ENCODE results near the gene EMX1.

The EMX1 gene

GRCh38 chr2:72956050-72956395 is 38.7 kb downstream of the EMX1 start:
- FAIRE-seq (no peak), DNase-seq (ENCODE audit: insufficient read length, low spot score) (no peak)

GRCh38 chr2:72956936-72957335 is 39.6 kb downstream of the EMX1 start:
- DNase-seq (ENCODE audit: insufficient read length, low spot score) (no peak), FAIRE-seq (no peak)

- FAIRE-seq (no peak), DNase-seq (ENCODE audit: insufficient read length, low spot score) (no peak)
Measured at GRCh38 chr2:72958542-72959385, 41.4 kb downstream of the EMX1 start.

- FAIRE-seq, result no peak
- no peak for DNase-seq (ENCODE audit: insufficient read length, low spot score)
Measured at GRCh38 chr2:72959554-72959953, 42.2 kb downstream of the EMX1 start.

- FAIRE-seq, result no peak
Measured at GRCh38 chr2:72959995-72960981, 43.0 kb downstream of the EMX1 start.

GRCh38 chr2:72961036-72961720 is 43.9 kb downstream of the EMX1 start:
- FAIRE-seq (no peak), DNase-seq (ENCODE audit: insufficient read length, low spot score) (no peak)

More at GRCh38 chr2:72959995-72960981, 43.0 kb downstream of the EMX1 start:
- DNase-seq (ENCODE audit: insufficient read length, low spot score), result no peak

GRCh38 chr2:72961853-72962468 is 44.6 kb downstream of the EMX1 start:
- DNase-seq (ENCODE audit: insufficient read length, low spot score) (no peak), FAIRE-seq (no peak)

- DNase-seq (ENCODE audit: insufficient read length, low spot score), result no peak
- FAIRE-seq, result no peak
Measured at GRCh38 chr2:72962911-72963310, 45.6 kb downstream of the EMX1 start.

GRCh38 chr2:72963423-72964145 is 46.3 kb downstream of the EMX1 start:
- FAIRE-seq (no peak), DNase-seq (ENCODE audit: insufficient read length, low spot score) (no peak)

GRCh38 chr2:72964146-72964525 is 46.8 kb downstream of the EMX1 start:
- FAIRE-seq, result no peak
- no peak for DNase-seq (ENCODE audit: insufficient read length, low spot score)

GRCh38 chr2:72965016-72965415 is 47.7 kb downstream of the EMX1 start:
- FAIRE-seq, result no peak
- DNase-seq (ENCODE audit: insufficient read length, low spot score), result no peak

GRCh38 chr2:72965770-72966450 is 48.6 kb downstream of the EMX1 start:
- DNase-seq (ENCODE audit: insufficient read length, low spot score) (no peak), FAIRE-seq (no peak)

- no peak for DNase-seq (ENCODE audit: insufficient read length, low spot score)
- no peak for FAIRE-seq
Measured at GRCh38 chr2:72968286-72968685, 51.0 kb downstream of the EMX1 start.

GRCh38 chr2:72969706-72970105 is 52.4 kb downstream of the EMX1 start:
- no peak for FAIRE-seq
- no peak for DNase-seq (ENCODE audit: insufficient read length, low spot score)

- no peak for FAIRE-seq
Measured at GRCh38 chr2:72971036-72971435, 53.7 kb downstream of the EMX1 start.

GRCh38 chr2:72972352-72973136 is 55.2 kb downstream of the EMX1 start:
- FAIRE-seq (no peak), DNase-seq (ENCODE audit: insufficient read length, low spot score) (no peak)

More at GRCh38 chr2:72971036-72971435, 53.7 kb downstream of the EMX1 start:
- DNase-seq (ENCODE audit: insufficient read length, low spot score), result no peak

- no peak for FAIRE-seq
- DNase-seq (ENCODE audit: insufficient read length, low spot score), result no peak
Measured at GRCh38 chr2:72973137-72973535, 55.8 kb downstream of the EMX1 start.

- FAIRE-seq (peak; percentile 73), DNase-seq (ENCODE audit: insufficient read length, low spot score) (peak; percentile 85)
Measured at GRCh38 chr2:72973566-72974435, 56.5 kb downstream of the EMX1 start.
